ENCODE data around the gene MYG1.

- TF ChIP-seq GATA3 (IDR thresholded peaks at IDR 0.05; ENCODE audit: low read depth, low read length) = no peak
- TF ChIP-seq GATA2 (IDR thresholded peaks at IDR 0.05; ENCODE audit: low read depth, low read length) = no peak
Observed at GRCh38 chr12:53325511-53326061, 26.1 kb downstream of the MYG1 start.
